ENCODE data around the gene MAP3K10.
"Not testable (repeated sequence)": the region's sequence is repeated elsewhere in the genome, so short reads cannot be mapped to it uniquely, and the experiment has no call there.

The MAP3K10 gene

DNA sequence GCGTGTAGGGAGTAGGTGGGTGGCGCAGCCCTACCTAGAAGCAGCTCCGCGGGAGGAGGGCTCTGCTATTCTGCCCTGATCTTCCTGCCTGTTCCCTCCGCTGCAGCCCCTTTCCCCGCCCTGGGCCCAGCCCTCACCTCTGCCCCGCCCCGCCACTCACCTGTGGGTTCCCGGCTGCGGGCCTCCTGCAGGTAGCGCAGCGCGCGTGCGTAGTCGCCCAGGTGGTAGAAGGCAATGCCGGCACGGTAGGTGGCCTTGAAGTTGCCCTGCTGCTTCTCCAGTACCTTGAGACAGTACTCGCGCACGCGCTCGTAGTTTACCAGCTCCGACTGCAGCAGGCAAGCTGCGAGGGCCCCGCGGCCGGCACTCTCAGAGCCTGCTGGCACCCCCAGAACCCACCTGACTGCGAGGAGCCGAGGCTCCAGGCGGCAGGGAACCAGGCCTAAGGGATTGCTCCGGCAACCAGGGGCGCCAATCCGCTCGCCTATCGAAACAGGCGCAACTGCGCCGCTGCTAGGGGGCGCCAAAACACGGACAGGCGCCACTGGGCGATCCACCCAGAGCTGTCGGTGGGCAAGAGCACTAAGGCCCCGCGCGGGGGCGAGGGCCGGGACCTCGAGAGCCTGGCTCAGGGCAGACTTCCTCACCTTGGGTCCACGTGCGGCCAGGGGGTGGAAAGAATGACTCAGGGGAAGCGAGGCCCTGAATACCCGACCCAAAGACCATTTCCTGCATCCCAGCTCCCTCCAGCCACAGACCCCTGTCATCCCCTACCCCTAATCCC, 26.0 kb downstream of the MAP3K10 start:
- no peak for TF ChIP-seq EZH2 (optimal IDR thresholded peaks at IDR 0.05; ENCODE audit: low read depth, low read length)
- TF ChIP-seq, protein P1, sequence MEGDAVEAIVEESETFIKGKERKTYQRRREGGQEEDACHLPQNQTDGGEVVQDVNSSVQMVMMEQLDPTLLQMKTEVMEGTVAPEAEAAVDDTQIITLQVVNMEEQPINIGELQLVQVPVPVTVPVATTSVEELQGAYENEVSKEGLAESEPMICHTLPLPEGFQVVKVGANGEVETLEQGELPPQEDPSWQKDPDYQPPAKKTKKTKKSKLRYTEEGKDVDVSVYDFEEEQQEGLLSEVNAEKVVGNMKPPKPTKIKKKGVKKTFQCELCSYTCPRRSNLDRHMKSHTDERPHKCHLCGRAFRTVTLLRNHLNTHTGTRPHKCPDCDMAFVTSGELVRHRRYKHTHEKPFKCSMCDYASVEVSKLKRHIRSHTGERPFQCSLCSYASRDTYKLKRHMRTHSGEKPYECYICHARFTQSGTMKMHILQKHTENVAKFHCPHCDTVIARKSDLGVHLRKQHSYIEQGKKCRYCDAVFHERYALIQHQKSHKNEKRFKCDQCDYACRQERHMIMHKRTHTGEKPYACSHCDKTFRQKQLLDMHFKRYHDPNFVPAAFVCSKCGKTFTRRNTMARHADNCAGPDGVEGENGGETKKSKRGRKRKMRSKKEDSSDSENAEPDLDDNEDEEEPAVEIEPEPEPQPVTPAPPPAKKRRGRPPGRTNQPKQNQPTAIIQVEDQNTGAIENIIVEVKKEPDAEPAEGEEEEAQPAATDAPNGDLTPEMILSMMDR (IDR thresholded peaks at IDR 0.05; ENCODE audit: low read length), result peak; percentile 24; the same call in 1 of the 2 replicates
- no peaks in the 10 kb centered on the region for H3K9me3 ChIP-seq (replicated peaks; ENCODE audit: insufficient read depth, low read length)
- H3K27ac ChIP-seq (ENCODE audit: low read length), result no peak overlapping the region
- no peaks in the 10 kb centered on the region for H3F3A ChIP-seq (ENCODE audit: insufficient read depth, low read length)
- H4K20me1 ChIP-seq (ENCODE audit: insufficient read depth, low read length), result no peaks in the 10 kb centered on the region
- H3K4me3 ChIP-seq (ENCODE audit: low read length), result no peak overlapping the region
- no peak for DNase-seq
- H3K79me2 ChIP-seq (ENCODE audit: low read length), result no peaks in the 10 kb centered on the region
- no peaks in the 10 kb centered on the region for H3K9me2 ChIP-seq (replicated peaks; ENCODE audit: insufficient read depth, low read length)
- H3K4me1 ChIP-seq (ENCODE audit: low read length), result no peaks in the 10 kb centered on the region
- no peak overlapping the region for H3K9ac ChIP-seq (ENCODE audit: low read length)
- no peak overlapping the region for H3K4me2 ChIP-seq (ENCODE audit: low read depth, low read length)
- H2AFZ ChIP-seq (ENCODE audit: low read length), result no peak overlapping the region
- no peaks in the 10 kb centered on the region for H3K36me3 ChIP-seq (replicated peaks; ENCODE audit: insufficient read depth, low read length)
- no peaks in the 10 kb centered on the region for H3K27me3 ChIP-seq (replicated peaks; ENCODE audit: insufficient read depth, low read length)

DNA sequence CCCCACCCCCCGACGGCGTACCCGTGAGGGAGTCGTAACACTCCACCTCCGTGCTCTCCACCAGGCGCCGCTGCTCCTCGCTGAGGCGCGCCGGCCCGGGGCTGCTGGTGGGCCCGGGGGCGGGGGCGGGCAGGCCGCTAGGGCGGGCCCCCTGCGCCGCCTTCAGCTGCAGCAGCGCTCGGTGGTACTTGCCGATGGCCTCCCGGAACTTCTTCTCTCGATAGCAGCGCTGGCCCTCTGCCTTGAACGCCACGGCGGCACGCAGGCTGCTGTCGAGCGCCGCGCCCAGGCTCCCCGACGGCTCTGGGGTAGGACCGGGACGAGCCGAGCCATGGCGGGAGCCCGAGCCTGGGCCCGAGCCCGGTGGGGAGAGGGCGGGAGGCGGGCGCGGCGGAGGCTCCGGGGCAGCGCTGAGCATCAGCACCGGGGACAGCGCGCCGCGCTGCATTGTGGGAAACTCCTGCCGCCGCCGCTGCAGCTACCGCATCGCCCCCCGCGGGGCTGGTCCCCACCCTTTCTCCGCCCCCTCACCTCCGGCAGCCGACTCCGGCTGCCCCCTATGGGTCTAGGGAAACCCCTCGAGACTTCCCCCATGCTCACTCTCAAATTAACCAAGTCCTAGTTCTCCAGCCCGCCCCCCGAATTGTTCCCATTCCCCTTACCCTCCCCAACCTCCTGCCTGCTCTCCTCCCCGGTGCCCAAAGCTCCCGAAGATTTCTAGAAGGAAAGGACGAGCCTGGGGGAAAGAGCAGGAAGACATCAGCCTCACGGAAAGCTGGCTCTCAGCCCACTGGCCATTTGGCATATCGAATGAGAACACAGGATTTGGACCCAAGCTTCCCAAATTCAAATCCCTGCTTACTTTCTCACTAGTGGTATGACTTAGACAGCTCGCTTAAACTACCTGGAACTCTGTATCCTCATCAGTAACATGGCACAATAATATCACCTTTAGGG, 27.0 kb downstream of the MAP3K10 start, which contains the start of gene TTC9B:
Gene TTC9B (minus strand): TSS at position 451 of the 957 bp plus-strand sequence. CDS start 3 bp downstream, at position 448.
- H2AFZ ChIP-seq (ENCODE audit: low read length), result no peak within 1 kb of the TSS
- H3F3A ChIP-seq (ENCODE audit: insufficient read depth, low read length), result no peaks in the 10 kb centered on the region
- no peak within 1 kb of the TSS for H3K4me3 ChIP-seq (ENCODE audit: low read length)
- no peaks in the 10 kb centered on the region for H3K4me1 ChIP-seq (ENCODE audit: low read length)
- TF ChIP-seq, protein P1 (IDR thresholded peaks at IDR 0.05; ENCODE audit: low read length), result no peak
- TF ChIP-seq EZH2phosphoT487 (IDR thresholded peaks at IDR 0.05; ENCODE audit: low read length) (no peak), EZH2 (optimal IDR thresholded peaks at IDR 0.05; ENCODE audit: low read depth, low read length) (no peak)
- H3K27ac ChIP-seq (ENCODE audit: low read length), result no peak within 1 kb of the TSS
- H3K9ac ChIP-seq (ENCODE audit: low read length), result no peak within 1 kb of the TSS
- no peaks in the 10 kb centered on the region for H3K79me2 ChIP-seq (ENCODE audit: low read length)
- no peak within 1 kb of the TSS for H3K4me2 ChIP-seq (ENCODE audit: low read depth, low read length)
- no peaks in the 10 kb centered on the region for H4K20me1 ChIP-seq (ENCODE audit: insufficient read depth, low read length)
- no peaks in the 10 kb centered on the region for H3K27me3 ChIP-seq (replicated peaks; ENCODE audit: insufficient read depth, low read length)
- no peaks in the 10 kb centered on the region for H3K36me3 ChIP-seq (replicated peaks; ENCODE audit: insufficient read depth, low read length)
- no peaks in the 10 kb centered on the region for H3K9me3 ChIP-seq (replicated peaks; ENCODE audit: insufficient read depth, low read length)
- no peak for DNase-seq
- H3K9me2 ChIP-seq (replicated peaks; ENCODE audit: insufficient read depth, low read length), result no peaks in the 10 kb centered on the region

- H3K4me2 ChIP-seq (ENCODE audit: low read depth, low read length); H3K9ac ChIP-seq (ENCODE audit: low read length); H3K4me3 ChIP-seq (ENCODE audit: low read length); H3F3A ChIP-seq (ENCODE audit: insufficient read depth, low read length); H3K27ac ChIP-seq (ENCODE audit: low read length); DNase-seq; H3K79me2 ChIP-seq (ENCODE audit: low read length); H4K20me1 ChIP-seq (ENCODE audit: insufficient read depth, low read length); H3K4me1 ChIP-seq (ENCODE audit: low read length); H3K36me3 ChIP-seq (replicated peaks; ENCODE audit: insufficient read depth, low read length); H3K9me3 ChIP-seq (replicated peaks; ENCODE audit: insufficient read depth, low read length); H3K27me3 ChIP-seq (replicated peaks; ENCODE audit: insufficient read depth, low read length); H2AFZ ChIP-seq (ENCODE audit: low read length); H3K9me2 ChIP-seq (replicated peaks; ENCODE audit: insufficient read depth, low read length): not testable (repeated sequence)
Measured at GRCh38 chr19:40219029-40219428, 27.8 kb downstream of the MAP3K10 start.

Measured in MM.1S (cell line).